Measurements from ENCODE around the gene SNAP47.
A peak's percentile ranks its signal among the peaks of the same experiment; 100 is the strongest.

SNAP47 gene

DNA sequence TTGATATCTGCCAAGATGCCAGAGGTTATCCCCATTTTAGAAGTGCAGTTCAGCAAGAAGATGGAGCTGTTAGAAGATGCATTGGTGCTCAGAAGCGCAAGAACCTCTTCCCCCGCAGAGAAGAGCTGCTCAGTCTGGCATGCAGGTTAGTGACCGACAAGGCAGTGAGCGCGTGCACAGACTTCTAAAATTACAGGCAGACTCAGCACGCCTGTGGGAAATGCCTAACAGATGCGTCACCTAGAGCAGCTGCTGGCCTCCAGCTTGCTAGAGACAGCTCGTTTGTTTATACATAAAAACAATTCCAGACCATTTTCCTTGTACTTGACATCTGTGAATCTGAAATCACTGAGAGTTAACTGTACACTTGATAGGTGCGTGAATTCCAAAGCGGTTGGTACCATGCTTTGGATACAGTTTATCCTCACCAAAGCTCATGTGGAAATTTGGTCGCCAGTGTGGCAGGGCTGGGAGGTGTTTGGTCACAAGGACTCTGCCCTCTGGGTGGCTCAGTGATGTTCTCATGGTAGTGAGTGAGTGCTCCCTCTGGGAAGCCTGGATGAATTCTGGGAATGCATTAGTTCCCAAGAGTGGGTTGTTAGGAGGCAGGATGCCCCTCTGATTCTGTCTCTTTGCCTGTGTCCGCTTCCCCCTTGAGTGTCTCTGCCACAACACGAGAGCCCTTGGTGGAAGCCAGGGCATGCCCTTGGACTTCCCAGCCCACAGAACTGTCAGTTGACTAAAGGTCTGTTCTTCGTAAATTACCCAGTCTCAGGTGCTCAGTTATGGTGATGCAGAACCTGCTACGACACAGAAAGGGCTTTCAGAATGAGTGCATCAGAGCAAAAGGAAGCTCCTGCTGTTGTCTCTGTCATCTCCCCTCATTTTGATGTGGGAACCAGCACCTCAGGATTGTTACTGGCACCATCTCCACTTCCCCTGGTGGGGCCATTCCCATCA, 24.4 kb downstream of the SNAP47 start:
- TF ChIP-seq, protein P1, sequence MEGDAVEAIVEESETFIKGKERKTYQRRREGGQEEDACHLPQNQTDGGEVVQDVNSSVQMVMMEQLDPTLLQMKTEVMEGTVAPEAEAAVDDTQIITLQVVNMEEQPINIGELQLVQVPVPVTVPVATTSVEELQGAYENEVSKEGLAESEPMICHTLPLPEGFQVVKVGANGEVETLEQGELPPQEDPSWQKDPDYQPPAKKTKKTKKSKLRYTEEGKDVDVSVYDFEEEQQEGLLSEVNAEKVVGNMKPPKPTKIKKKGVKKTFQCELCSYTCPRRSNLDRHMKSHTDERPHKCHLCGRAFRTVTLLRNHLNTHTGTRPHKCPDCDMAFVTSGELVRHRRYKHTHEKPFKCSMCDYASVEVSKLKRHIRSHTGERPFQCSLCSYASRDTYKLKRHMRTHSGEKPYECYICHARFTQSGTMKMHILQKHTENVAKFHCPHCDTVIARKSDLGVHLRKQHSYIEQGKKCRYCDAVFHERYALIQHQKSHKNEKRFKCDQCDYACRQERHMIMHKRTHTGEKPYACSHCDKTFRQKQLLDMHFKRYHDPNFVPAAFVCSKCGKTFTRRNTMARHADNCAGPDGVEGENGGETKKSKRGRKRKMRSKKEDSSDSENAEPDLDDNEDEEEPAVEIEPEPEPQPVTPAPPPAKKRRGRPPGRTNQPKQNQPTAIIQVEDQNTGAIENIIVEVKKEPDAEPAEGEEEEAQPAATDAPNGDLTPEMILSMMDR (IDR thresholded peaks at IDR 0.05; ENCODE audit: insufficient read depth, low read depth, low read length, missing control alignments), result no peak
- H3K4me3 ChIP-seq (ENCODE audit: low read depth, low read length), result no peak overlapping the region
- DNase-seq (ENCODE audit: low read depth), result peak; percentile 29

DNA sequence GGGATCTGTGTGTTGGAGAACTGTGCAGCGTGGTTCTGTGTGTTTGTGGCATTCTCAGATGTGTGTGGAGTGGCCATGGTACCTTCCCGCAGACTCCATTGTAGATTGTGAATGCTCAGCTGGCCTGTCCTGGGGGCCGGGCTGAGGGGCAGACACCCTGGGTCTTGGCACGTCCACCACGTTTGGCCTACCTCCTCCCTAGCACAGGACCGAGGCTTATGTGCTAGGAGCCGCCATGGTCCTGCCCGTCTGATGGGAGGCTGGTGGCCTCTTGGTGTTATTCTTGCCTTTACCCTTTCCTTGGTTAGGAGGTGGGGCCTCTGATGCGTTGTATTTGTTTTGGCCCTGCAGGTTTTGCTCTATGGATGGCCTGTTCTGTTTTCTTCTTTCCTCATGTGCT, 25.1 kb downstream of the SNAP47 start:
- H3K4me3 ChIP-seq (ENCODE audit: low read depth, low read length), result no peak overlapping the region
- DNase-seq (ENCODE audit: low read depth), result no peak
- TF ChIP-seq, protein P1 (IDR thresholded peaks at IDR 0.05; ENCODE audit: insufficient read depth, low read depth, low read length, missing control alignments), result no peak

DNA sequence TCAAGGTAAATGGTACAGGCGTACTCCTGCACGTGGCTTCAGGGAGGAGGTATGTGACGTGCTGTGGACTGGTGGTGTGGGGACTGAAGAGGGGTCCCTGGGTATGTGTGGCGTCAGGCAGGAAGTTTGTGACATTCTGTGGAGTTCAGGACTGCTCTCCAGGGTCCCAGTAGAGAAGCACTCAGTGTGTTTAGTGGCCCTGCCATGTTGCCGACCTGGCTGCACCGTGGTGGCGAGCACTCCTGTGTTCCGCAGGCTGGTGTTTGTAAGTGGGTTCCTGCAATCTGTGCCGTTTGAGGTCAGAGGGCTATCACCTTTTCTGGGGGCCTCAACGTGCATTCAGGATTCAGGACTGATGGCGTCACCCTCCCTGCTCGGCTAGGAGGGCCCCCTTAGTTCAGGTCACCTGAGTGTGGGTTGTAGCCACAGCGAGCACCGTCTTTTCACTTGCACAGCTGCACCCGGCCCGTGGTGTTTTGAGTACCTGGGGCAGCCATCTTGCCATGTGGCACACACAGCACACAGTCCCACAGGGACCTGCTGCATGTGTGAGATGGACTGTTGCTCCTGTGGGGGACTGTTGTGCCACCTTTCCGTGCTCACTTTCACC, 26.5 kb downstream of the SNAP47 start:
- no peak for DNase-seq (ENCODE audit: low read depth)
- TF ChIP-seq, protein P1 (IDR thresholded peaks at IDR 0.05; ENCODE audit: insufficient read depth, low read depth, low read length, missing control alignments), result no peak
- H3K4me3 ChIP-seq (ENCODE audit: low read depth, low read length), result no peak overlapping the region

DNA sequence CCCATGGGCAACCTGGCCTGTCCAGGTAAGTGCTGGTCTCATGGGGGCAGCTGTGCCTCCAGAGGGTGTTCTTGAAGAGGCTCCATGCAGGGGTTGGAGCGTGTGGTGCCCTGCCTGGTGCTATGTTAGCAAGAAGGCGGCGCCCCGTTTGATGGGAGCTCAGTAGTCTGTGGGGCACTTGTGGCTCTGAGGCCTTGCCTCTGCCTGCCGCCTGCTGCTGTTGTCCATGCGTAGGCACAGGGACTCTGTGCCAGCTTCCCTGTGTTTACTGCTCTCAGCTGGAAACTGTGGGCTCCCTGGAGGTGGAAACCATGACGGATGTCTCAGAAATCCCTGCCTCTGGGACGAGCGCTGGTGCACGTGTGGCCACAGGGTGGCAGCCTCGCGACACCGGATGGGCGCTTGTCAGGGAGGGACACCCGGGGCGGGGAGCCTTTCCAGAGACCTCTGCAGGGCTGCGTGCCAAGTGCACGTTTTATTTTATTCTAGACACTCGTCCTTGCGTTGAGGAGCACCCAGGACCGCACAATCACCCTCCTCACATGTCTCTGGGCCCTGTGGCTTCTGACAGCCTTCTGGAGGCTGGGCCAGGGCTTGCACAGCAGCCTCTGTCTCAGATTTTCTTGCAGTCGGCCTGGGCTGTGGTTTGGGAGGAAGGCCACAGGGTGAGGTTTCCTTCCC, 27.1 kb downstream of the SNAP47 start:
- TF ChIP-seq, protein P1 (IDR thresholded peaks at IDR 0.05; ENCODE audit: insufficient read depth, low read depth, low read length, missing control alignments), result peak; percentile 88
- DNase-seq (ENCODE audit: low read depth), result peak; percentile 79
- H3K4me3 ChIP-seq (ENCODE audit: low read depth, low read length), result no peak overlapping the region

DNA sequence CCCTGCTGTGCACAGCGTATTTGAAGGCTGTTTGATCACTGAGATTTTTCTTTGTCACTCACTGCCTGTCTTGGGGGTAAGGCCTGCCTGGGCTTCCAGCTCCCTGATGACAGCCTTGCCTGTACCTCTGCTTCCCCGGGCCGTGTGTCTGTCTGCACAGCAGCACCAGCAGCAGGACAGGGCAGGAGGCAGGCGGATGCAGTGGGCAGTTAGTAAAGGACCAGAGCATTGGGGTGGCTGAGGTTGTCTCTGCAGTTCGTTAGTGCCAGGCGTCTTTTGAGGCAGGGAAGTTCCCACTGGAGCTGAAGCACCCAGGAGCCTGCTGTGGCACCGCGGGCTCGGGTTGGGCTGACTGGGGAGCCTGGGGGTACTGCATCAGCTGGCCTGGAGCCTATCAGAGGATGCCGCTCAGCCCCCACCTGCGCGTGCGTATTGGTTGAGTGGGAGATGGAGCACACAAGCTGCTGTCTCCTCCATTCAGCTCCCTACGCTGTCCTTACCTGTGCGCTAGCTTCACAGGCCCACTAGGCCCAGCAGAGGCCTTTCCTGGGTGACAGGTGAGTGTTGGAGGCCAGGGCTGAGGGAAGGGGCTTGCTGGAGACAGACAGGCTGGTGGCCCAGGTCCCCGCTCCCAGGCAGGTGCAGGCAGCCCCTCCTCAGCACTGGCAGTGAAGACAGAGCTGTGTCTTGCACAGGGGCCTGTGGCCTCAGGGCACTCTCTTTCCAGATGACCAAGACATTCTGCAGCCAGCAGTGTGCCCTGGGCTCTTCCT, 28.2 kb downstream of the SNAP47 start:
- DNase-seq (ENCODE audit: low read depth), result no peak
- TF ChIP-seq, protein P1 (IDR thresholded peaks at IDR 0.05; ENCODE audit: insufficient read depth, low read depth, low read length, missing control alignments), result no peak
- H3K4me3 ChIP-seq (ENCODE audit: low read depth, low read length), result no peak overlapping the region

DNA sequence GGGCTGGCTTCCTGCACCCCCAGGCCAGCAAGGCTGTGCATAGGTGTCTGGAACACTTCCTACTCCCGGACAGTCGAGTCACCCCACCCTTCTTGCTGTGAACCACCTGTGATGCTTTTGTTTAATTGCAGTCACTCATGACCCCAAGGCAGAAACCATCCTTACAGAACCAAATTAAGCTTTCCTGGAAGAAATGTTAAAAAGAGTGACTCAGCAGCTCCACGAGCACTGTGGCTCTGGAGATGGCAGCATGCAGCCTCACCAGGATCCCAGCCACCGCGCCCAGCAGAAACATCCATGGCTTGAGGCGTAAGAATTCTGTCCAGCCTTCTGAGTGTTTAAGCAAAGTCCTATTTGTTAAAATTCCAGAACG, 28.8 kb downstream of the SNAP47 start:
- TF ChIP-seq, protein P1 (IDR thresholded peaks at IDR 0.05; ENCODE audit: insufficient read depth, low read depth, low read length, missing control alignments), result no peak
- H3K4me3 ChIP-seq (ENCODE audit: low read depth, low read length), result no peak overlapping the region
- no peak for DNase-seq (ENCODE audit: low read depth)
